Common myeloid progenitor, CD34-positive (primary cell): Measurements from ENCODE around the gene ARHGEF10L.
"Not testable (repeated sequence)": the region's sequence is repeated elsewhere in the genome, so short reads cannot be mapped to it uniquely, and the experiment has no call there.

Experiments used
- CTCF ChIA-PET: fragments of 350-600 bp; sonication (Branson Sonifier 250); formaldehyde crosslinking; loops from one replicate; lab custom pipeline; 2021; ENCODE audit warnings: antibody characterized with exemption; lab: Charles Lee
- POLR2A ChIA-PET: fragments of 350-600 bp; sonication (Branson Sonifier 250); formaldehyde crosslinking; loops from one replicate; lab custom pipeline; 2021; ENCODE audit warnings: antibody characterized with exemption; lab: Charles Lee
- DNase-seq, 3 donors: peaks; one replicate each; pipeline versions ENCODE4 v3.0.0 to v3.0.0-alpha.2; 2013
- H3K27ac ChIP-seq, 2 experiments: 1 replicate in 1 of 2; 2 replicates in 1 of 2; pipeline ENCODE4 v1.7.0; 2013; ENCODE audit warnings: inconsistent platforms in 2 of 2, low read length in 2 of 2, mild to moderate bottlenecking in 2 of 2, low read depth in 1 of 2, moderate library complexity in 1 of 2; ENCODE audit not compliant: severe bottlenecking in 2 of 2, insufficient read depth in 1 of 2, poor library complexity in 1 of 2
- H3K27me3 ChIP-seq, 5 experiments: replicated peaks in 2 of 5; 1 replicate in 3 of 5; 2 replicates in 2 of 5; pipeline versions ENCODE4 v1.6.1 to v1.7.0; 2013; ENCODE audit warnings: low read length in 4 of 5, mild to moderate bottlenecking in 2 of 5, moderate library complexity in 2 of 5, inconsistent platforms in 1 of 5; ENCODE audit not compliant: insufficient read depth in 5 of 5, control insufficient read depth in 4 of 5
- H3K36me3 ChIP-seq, 4 experiments: 1 replicate in 2 of 4; 2 replicates in 2 of 4; pipeline versions ENCODE4 v1.6.1 to v1.7.0; 2013; ENCODE audit warnings: low read length in 3 of 4, control low read depth in 1 of 4, mild to moderate bottlenecking in 1 of 4; ENCODE audit not compliant: control insufficient read depth in 4 of 4, insufficient read depth in 4 of 4
- H3K4me1 ChIP-seq, 4 experiments: 1 replicate in 3 of 4; 2 replicates in 1 of 4; pipeline versions ENCODE4 v1.6.1 to v1.7.1; 2013; ENCODE audit warnings: low read length in 3 of 4, mild to moderate bottlenecking in 3 of 4, control low read depth in 1 of 4, inconsistent platforms in 1 of 4, moderate library complexity in 1 of 4; ENCODE audit not compliant: control insufficient read depth in 4 of 4, insufficient read depth in 4 of 4; ENCODE audit errors: control extremely low read depth in 1 of 4
- H3K4me3 ChIP-seq, 7 experiments: 1 replicate in 4 of 7; 2 replicates in 3 of 7; pipeline versions ENCODE4 v1.5.1 to v1.7.0; 2013; ENCODE audit warnings: mild to moderate bottlenecking in 7 of 7, low read length in 6 of 7, moderate library complexity in 6 of 7, inconsistent platforms in 2 of 7, low read depth in 2 of 7, control low read depth in 1 of 7; ENCODE audit not compliant: insufficient read depth in 4 of 7, control insufficient read depth in 1 of 7; ENCODE audit errors: extremely low read depth in 1 of 7
- H3K9me3 ChIP-seq, 5 experiments: 1 replicate in 4 of 5; 2 replicates in 1 of 5; pipeline versions ENCODE4 v1.6.1 to v1.7.1; 2013; ENCODE audit warnings: low read length in 4 of 5, mild to moderate bottlenecking in 2 of 5, inconsistent platforms in 1 of 5, low read depth in 1 of 5, moderate library complexity in 1 of 5; ENCODE audit not compliant: control insufficient read depth in 4 of 5, insufficient read depth in 2 of 5; ENCODE audit errors: control extremely low read depth in 1 of 5
- WGBS: methylation state at CpG from one replicate; pipeline ENCODE4 v1.1.5; 2013; ENCODE audit not compliant: insufficient coverage; 5-methylcytosine and 5-hydroxymethylcytosine counted together

The ARHGEF10L gene

DNA sequence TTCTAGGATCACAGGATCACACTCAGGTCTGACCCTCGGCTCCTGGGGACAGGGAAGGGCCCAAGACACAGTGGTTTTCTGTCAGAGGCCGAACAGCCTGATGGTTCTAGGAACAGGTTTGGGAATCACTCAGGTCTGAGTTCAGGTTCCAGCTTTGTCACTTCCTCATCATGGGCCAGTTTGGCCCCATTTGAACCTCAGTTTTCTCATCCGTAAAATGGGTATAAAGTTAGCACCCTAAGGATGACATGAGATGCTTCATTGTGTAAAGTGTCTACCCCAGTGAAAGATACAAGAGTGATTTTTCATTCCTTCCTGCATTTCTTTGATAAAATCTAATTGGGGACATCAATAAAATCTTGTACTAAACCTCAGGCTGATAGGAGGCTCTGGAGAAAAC lies 204.4 kb downstream of the ARHGEF10L start:
- POLR2A ChIA-PET, result no interaction called here
- H3K36me3 ChIP-seq, result no peaks in the 10 kb centered on the region
- CTCF ChIA-PET, result no interaction called here
- no peak overlapping the region for H3K4me3 ChIP-seq
- DNase-seq, result no peak
- no peak overlapping the region for H3K27ac ChIP-seq
- peaks cover 0 to 38% (median 2%) of the 10 kb centered on the region in 5 experiments for H3K27me3 ChIP-seq
- 97% methylated on average over 3 of the region's 3 CpGs for WGBS
- H3K4me1 ChIP-seq, result no peaks in the 10 kb centered on the region
- H3K9me3 ChIP-seq, result no peaks in the 10 kb centered on the region

GRCh38 chr1:17744666-17745478 lies 205.4 kb downstream of the ARHGEF10L start:
- Histone ChIP-seq H3K9me3 (no peaks in the 10 kb centered on the region), H3K4me3 (no peak overlapping the region), H3K27me3 (peaks cover 0 to 36% (median 2%) of the 10 kb centered on the region in 5 experiments), H3K27ac (no peak overlapping the region), H3K4me1 (no peaks in the 10 kb centered on the region), H3K36me3 (no peaks in the 10 kb centered on the region)
- 79% methylated on average over 9 of the region's 11 CpGs for WGBS
- POLR2A ChIA-PET, result interaction anchor here (0.6 kb wide), 1 partner anchor 99 kb away, joined by 3 read pairs; no protein-coding TSS in a partner anchor
- no peak for DNase-seq
- CTCF ChIA-PET, result no interaction called here

GRCh38 chr1:17745479-17745955 lies 206.0 kb downstream of the ARHGEF10L start:
- WGBS, result 57% methylated on average over 1 of the region's 3 CpGs
- peaks cover 0 to 35% (median 2%) of the 10 kb centered on the region in 5 experiments for H3K27me3 ChIP-seq
- H3K4me1 ChIP-seq, result no peaks in the 10 kb centered on the region
- H3K27ac ChIP-seq, result no peak overlapping the region
- no peaks in the 10 kb centered on the region for H3K36me3 ChIP-seq
- DNase-seq, result no peak
- H3K9me3 ChIP-seq, result no peaks in the 10 kb centered on the region
- POLR2A ChIA-PET, result interaction anchor here (0.6 kb wide), 1 partner anchor 100 kb away, joined by 3 read pairs; no protein-coding TSS in a partner anchor
- CTCF ChIA-PET, result no interaction called here
- H3K4me3 ChIP-seq, result no peak overlapping the region

DNA sequence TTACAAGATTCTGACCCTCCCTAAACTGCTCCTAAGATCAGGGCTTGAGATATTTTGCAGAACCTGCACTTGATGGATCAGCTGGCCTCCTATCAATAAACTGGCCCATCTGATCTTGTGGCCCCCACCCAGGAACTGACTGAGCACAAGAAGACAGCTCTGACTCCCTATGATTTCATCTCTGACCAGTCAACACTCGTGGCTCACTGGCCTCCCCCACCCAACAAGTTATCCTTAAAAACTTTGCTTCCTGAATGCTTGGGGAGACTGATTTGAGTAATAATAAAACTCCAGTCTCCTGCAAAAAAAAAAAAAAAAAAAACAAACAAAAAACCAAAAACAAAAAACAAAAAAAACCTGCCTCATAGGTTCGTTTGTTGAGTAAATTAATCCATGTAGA lies 206.8 kb downstream of the ARHGEF10L start:
- H3K4me1 ChIP-seq, DNase-seq, H3K27ac ChIP-seq, POLR2A ChIA-PET, CTCF ChIA-PET, H3K36me3 ChIP-seq, H3K9me3 ChIP-seq, H3K4me3 ChIP-seq: not testable (repeated sequence)
- peaks cover 0 to 28% (median 1%) of the 10 kb centered on the region in 5 experiments for H3K27me3 ChIP-seq
- no CpG with 5 or more reads among the region's 2 CpGs for WGBS

DNA sequence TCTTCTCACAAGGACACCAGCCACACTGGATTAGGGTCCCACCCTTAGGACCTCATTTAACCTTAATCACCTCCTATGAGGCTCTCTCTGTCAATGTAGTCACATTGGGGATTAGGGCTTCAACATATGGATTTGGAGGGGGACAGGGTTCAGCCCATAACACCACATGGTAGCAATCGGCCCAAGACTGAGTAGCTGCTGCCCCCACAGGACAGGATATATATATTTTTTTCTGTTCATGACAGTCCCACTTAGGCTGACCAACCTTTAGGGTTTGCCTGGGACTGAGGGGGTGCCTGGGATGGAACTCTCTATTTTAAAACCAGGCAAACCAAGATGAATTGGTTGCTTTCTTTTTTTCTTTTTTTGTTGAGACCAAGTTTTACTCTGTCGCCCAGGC lies 207.4 kb downstream of the ARHGEF10L start:
- DNase-seq, result no peak
- no peaks in the 10 kb centered on the region for H3K9me3 ChIP-seq
- ChIA-PET POLR2A (no interaction called here), CTCF (no interaction called here)
- no peaks in the 10 kb centered on the region for H3K4me1 ChIP-seq
- H3K4me3 ChIP-seq, result no peak overlapping the region
- H3K36me3 ChIP-seq, result no peaks in the 10 kb centered on the region
- no peak overlapping the region for H3K27ac ChIP-seq
- WGBS, result 100% methylated on average over 2 of the region's 2 CpGs
- peaks cover 0 to 23% (median 1%) of the 10 kb centered on the region in 5 experiments for H3K27me3 ChIP-seq
